HG03460 (cell line): Measurements from ENCODE around the gene GNAT2.

Experiments used
- ATAC-seq: cut with Tn5 transposase; IDR thresholded peaks from one replicate; pipeline ENCODE4 v1.9.1; 2021; ENCODE audit not compliant: unreplicated experiment

Gene GNAT2

GRCh38 chr1:109613361-109614147, 5.9 kb downstream of the GNAT2 start:
- ATAC-seq: no peak

- ATAC-seq: no peak
Observed at GRCh38 chr1:109611308-109611990, 8.0 kb downstream of the GNAT2 start.

- ATAC-seq: no peak
Observed at GRCh38 chr1:109610609-109611307, 8.7 kb downstream of the GNAT2 start.

- no peak for ATAC-seq
Observed at GRCh38 chr1:109609881-109610280, 9.5 kb downstream of the GNAT2 start.

- ATAC-seq: no peak
Observed at GRCh38 chr1:109605381-109605780, 14.0 kb downstream of the GNAT2 start.

GRCh38 chr1:109603229-109603628, 16.2 kb downstream of the GNAT2 start:
- ATAC-seq: no peak

GRCh38 chr1:109598655-109599054, 20.8 kb downstream of the GNAT2 start:
- ATAC-seq: no peak

GRCh38 chr1:109598156-109598555, 21.3 kb downstream of the GNAT2 start:
- no peak for ATAC-seq

GRCh38 chr1:109595531-109595930, 23.9 kb downstream of the GNAT2 start:
- no peak for ATAC-seq

GRCh38 chr1:109592916-109593315, 26.5 kb downstream of the GNAT2 start:
- ATAC-seq: no peak

GRCh38 chr1:109589679-109590078, 29.7 kb downstream of the GNAT2 start:
- no peak for ATAC-seq

- ATAC-seq: no peak
Observed at GRCh38 chr1:109589177-109589576, 30.2 kb downstream of the GNAT2 start.

GRCh38 chr1:109586055-109586454, 33.4 kb downstream of the GNAT2 start:
- ATAC-seq: no peak

- no peak for ATAC-seq
Observed at GRCh38 chr1:109584766-109585165, 34.6 kb downstream of the GNAT2 start.

GRCh38 chr1:109582021-109582420, 37.4 kb downstream of the GNAT2 start:
- ATAC-seq: no peak

GRCh38 chr1:109579491-109579890, 39.9 kb downstream of the GNAT2 start:
- ATAC-seq: no peak

- ATAC-seq: no peak
Observed at GRCh38 chr1:109578947-109579443, 40.4 kb downstream of the GNAT2 start.

GRCh38 chr1:109573785-109574184, 45.6 kb downstream of the GNAT2 start:
- no peak for ATAC-seq

GRCh38 chr1:109570414-109570813, 49.0 kb downstream of the GNAT2 start:
- ATAC-seq: no peak

GRCh38 chr1:109569323-109569722, 50.1 kb downstream of the GNAT2 start:
- ATAC-seq: no peak

- no peak for ATAC-seq
Observed at GRCh38 chr1:109567877-109568672, 51.3 kb downstream of the GNAT2 start.
